IMR-90 (cell line): Measurements from ENCODE around the gene RPN2. TPM values are rescaled to one million over a fixed set of nuclear protein-coding genes. Genes with fewer than 3 reads are reported as not detected.

Experiments used
- ATAC-seq: fragments of 200-7000 bp; cut with Tn5 transposase; 2 replicates; pipeline ENCODE4 v1.9.1; 2020; ENCODE audit warnings: low read depth, mild to moderate bottlenecking, moderate library complexity
- BruUV-seq: library from RNA; stranded (reverse); fragments of 400-500 nt; replicated peaks from 2 replicates; lab custom pipeline; 2021; lab: Mats Ljungman, UMichigan
- CTCF ChIA-PET: fragments of 300-600 bp; formaldehyde crosslinking; extraction: SDS; loops from one replicate; lab custom pipeline; 2021; ENCODE audit warnings: antibody characterized with exemption; lab: Yijun Ruan, JAX
- POLR2A ChIA-PET: fragments of 300-600 bp; sonication (Branson Sonifier 250); formaldehyde crosslinking; loops from one replicate; lab custom pipeline; 2022; ENCODE audit warnings: antibody characterized with exemption; ENCODE audit not compliant: unreplicated experiment; lab: Charles Lee
- DNase-seq: peaks from one replicate; pipeline ENCODE4 v3.0.0; 2013
- H2AFZ ChIP-seq: replicated peaks from 2 replicates; pipeline ENCODE3; 2013; ENCODE audit warnings: low read length, mild to moderate bottlenecking; ENCODE audit not compliant: poor library complexity
- H2AK5ac ChIP-seq: 2 replicates; pipeline ENCODE4 v1.6.1; 2013; ENCODE audit warnings: low read depth, low read length, inconsistent platforms
- H2AK9ac ChIP-seq: replicated peaks from 2 replicates; pipeline ENCODE3; 2013; ENCODE audit warnings: mild to moderate bottlenecking, low read depth, low read length, moderate library complexity; ENCODE audit not compliant: poor library complexity
- H2BK120ac ChIP-seq: 2 replicates; pipeline ENCODE4 v1.6.1; 2013; ENCODE audit warnings: low read depth, low read length, inconsistent platforms
- H2BK15ac ChIP-seq: 3 replicates; pipeline ENCODE4 v1.6.1; 2013; ENCODE audit warnings: low read depth, low read length, inconsistent platforms
- H2BK20ac ChIP-seq: 2 replicates; pipeline ENCODE4 v1.6.1; 2013; ENCODE audit warnings: low read depth, mild to moderate bottlenecking, inconsistent platforms, low read length, moderate library complexity
- H2BK5ac ChIP-seq: 2 replicates; pipeline ENCODE4 v1.6.1; 2013; ENCODE audit warnings: mild to moderate bottlenecking, low read depth, low read length, inconsistent platforms; ENCODE audit not compliant: poor library complexity, severe bottlenecking
- H3K14ac ChIP-seq: replicated peaks from 2 replicates; pipeline ENCODE4 v1.6.1; 2013; ENCODE audit warnings: low read depth, low read length, inconsistent platforms
- H3K18ac ChIP-seq: 2 replicates; pipeline ENCODE4 v1.6.1; 2013; ENCODE audit warnings: low read depth, low read length, control low read depth
- H3K23ac ChIP-seq: 2 replicates; pipeline ENCODE4 v1.6.1; 2013; ENCODE audit warnings: low read depth, low read length, inconsistent platforms
- H3K27ac ChIP-seq: 2 replicates; pipeline ENCODE4 v1.5.1; 2013; ENCODE audit warnings: mild to moderate bottlenecking, control low read depth, low read length; ENCODE audit not compliant: insufficient read depth
- H3K27me3 ChIP-seq: 2 replicates; pipeline ENCODE4 v1.6.1; 2013; ENCODE audit warnings: low read length; ENCODE audit not compliant: control insufficient read depth, insufficient read depth
- H3K36me3 ChIP-seq: 2 replicates; pipeline ENCODE4 v1.6.1; 2013; ENCODE audit warnings: low read length, mixed read lengths; ENCODE audit not compliant: control insufficient read depth, insufficient read depth
- H3K4ac ChIP-seq: 2 replicates; pipeline ENCODE4 v1.6.1; 2013; ENCODE audit warnings: low read depth, low read length, inconsistent platforms
- H3K4me1 ChIP-seq: 2 replicates; pipeline ENCODE4 v1.6.1; 2013; ENCODE audit warnings: low read length, mixed read lengths; ENCODE audit not compliant: control insufficient read depth, insufficient read depth
- H3K4me2 ChIP-seq: 2 replicates; pipeline ENCODE4 v1.6.1; 2013; ENCODE audit warnings: low read depth, mild to moderate bottlenecking, control low read depth, low read length, moderate library complexity
- H3K4me3 ChIP-seq: 2 replicates; pipeline ENCODE4 v1.5.1; 2013; ENCODE audit warnings: low read depth, mild to moderate bottlenecking, control low read depth, low read length, moderate library complexity; ENCODE audit not compliant: insufficient read depth
- H3K56ac ChIP-seq: 2 replicates; pipeline ENCODE4 v1.6.1; 2013; ENCODE audit warnings: low read length, inconsistent platforms; ENCODE audit not compliant: insufficient read depth; ENCODE audit errors: extremely low read depth
- H3K79me1 ChIP-seq, 2 experiments: 2 replicates each; pipeline ENCODE4 v1.6.1; 2013; ENCODE audit warnings: low read length in 2 of 2, inconsistent platforms in 1 of 2, low read depth in 1 of 2
- H3K9ac ChIP-seq: 2 replicates; pipeline ENCODE4 v1.6.1; 2013; ENCODE audit warnings: low read depth, low read length, control low read depth
- H3K9me1 ChIP-seq: 2 replicates; pipeline ENCODE4 v1.6.1; 2013; ENCODE audit warnings: low read length, inconsistent platforms; ENCODE audit not compliant: insufficient read depth
- H3K9me3 ChIP-seq: 2 replicates; pipeline ENCODE4 v1.6.1; 2013; ENCODE audit warnings: low read length; ENCODE audit not compliant: control insufficient read depth, insufficient read depth
- H4K20me1 ChIP-seq: 2 replicates; pipeline ENCODE4 v1.6.1; 2013; ENCODE audit warnings: low read length, inconsistent platforms; ENCODE audit not compliant: insufficient read depth
- H4K5ac ChIP-seq: 2 replicates; pipeline ENCODE4 v1.6.1; 2013; ENCODE audit warnings: mild to moderate bottlenecking, low read depth, low read length, control low read depth
- H4K8ac ChIP-seq, 2 experiments: 2 replicates each; pipeline ENCODE4 v1.6.1; 2013; ENCODE audit warnings: low read depth in 2 of 2, low read length in 2 of 2, control low read depth in 1 of 2, inconsistent platforms in 1 of 2
- H4K91ac ChIP-seq: 2 replicates; pipeline ENCODE4 v1.6.1; 2013; ENCODE audit warnings: low read depth, low read length, inconsistent platforms; ENCODE audit not compliant: insufficient read depth
- CEBPB ChIP-seq: IDR thresholded peaks from 2 replicates; pipeline ENCODE4 v1.6.1; 2012; ENCODE audit warnings: low read depth, low read length, improper control_type of control experiment
- CHD1 ChIP-seq: IDR thresholded peaks from 2 replicates; pipeline ENCODE4 v1.6.1; 2012; ENCODE audit warnings: low read depth, low read length, improper control_type of control experiment
- FOS ChIP-seq: fragments of 150-350 bp; IDR thresholded peaks from 2 replicates; pipeline ENCODE4 v1.6.1; 2016; ENCODE audit warnings: low read depth, low read length
- MAZ ChIP-seq: IDR thresholded peaks from 2 replicates; pipeline ENCODE4 v1.6.1; 2012; ENCODE audit warnings: low read depth, mild to moderate bottlenecking, low read length, improper control_type of control experiment, moderate library complexity, borderline replicate concordance
- RCOR1 ChIP-seq: IDR thresholded peaks from 2 replicates; pipeline ENCODE4 v1.6.1; 2012; ENCODE audit warnings: mild to moderate bottlenecking, low read length, improper control_type of control experiment; ENCODE audit not compliant: insufficient replicate concordance
- SMC3 ChIP-seq: fragments of 150-350 bp; IDR thresholded peaks from 2 replicates; pipeline ENCODE4 v1.6.1; 2016; ENCODE audit warnings: low read depth, mild to moderate bottlenecking, antibody characterized with exemption, low read length, moderate library complexity
- whole genome bisulfite sequencing, 2 experiments: methylation state at CpG; one replicate each; pipeline versions ENCODE4 v1.1.5 to v1.1.7; 2013; ENCODE audit warnings: missing lambda C conversion rate in 2 of 2; ENCODE audit not compliant: insufficient read length in 1 of 2; ENCODE audit errors: extremely low coverage in 2 of 2; 5-methylcytosine and 5-hydroxymethylcytosine counted together
- dilution Hi-C: fragments of 300-500 bp; cut with HindIII; formaldehyde crosslinking; loops from one replicate; pipeline ENCODE4 v1.14.3; 2018; ENCODE audit warnings: low sequenced_read_pairs; ENCODE audit not compliant: unreplicated experiment
- in situ Hi-C: fragments of 300-500 bp; cut with MboI; formaldehyde crosslinking; loops from 3 replicates; pipeline ENCODE4 v1.14.3; 2019; ENCODE audit warnings: low sequenced_read_pairs, inconsistent platforms, mixed read lengths
- intact Hi-C: fragments of 100-400 bp; cut with micrococcal nuclease; formaldehyde crosslinking; loops from 2 replicates; pipeline ENCODE4 v1.10.0; 2022
- polyA plus RNA-seq, 3 experiments: library from polyadenylated mRNA; depleted of rRNA; stranded (reverse); fragments of >200 nt; gene quantifications; 2 replicates each; pipeline ENCODE4 v1.2.3, GENCODE V29; 2012; ENCODE audit warnings: low replicate concordance in 1 of 3
- total RNA-seq: library from RNA; depleted of rRNA; stranded (reverse); fragments of >200 nt; gene quantifications from 2 replicates; pipeline ENCODE4 v1.2.3, GENCODE V29; 2012
- TF ChIP-seq, protein P1 (sequence below): conservative IDR thresholded peaks from 2 replicates; pipeline ENCODE4 v1.5.1; 2012; ENCODE audit warnings: mild to moderate bottlenecking, low read depth, low read length, improper control_type of control experiment

RPN2 gene
- total and polyA plus RNA-seq, 2 of the 4 experiments (the other 2 are of a cell fraction), result 305 to 481 TPM

DNA sequence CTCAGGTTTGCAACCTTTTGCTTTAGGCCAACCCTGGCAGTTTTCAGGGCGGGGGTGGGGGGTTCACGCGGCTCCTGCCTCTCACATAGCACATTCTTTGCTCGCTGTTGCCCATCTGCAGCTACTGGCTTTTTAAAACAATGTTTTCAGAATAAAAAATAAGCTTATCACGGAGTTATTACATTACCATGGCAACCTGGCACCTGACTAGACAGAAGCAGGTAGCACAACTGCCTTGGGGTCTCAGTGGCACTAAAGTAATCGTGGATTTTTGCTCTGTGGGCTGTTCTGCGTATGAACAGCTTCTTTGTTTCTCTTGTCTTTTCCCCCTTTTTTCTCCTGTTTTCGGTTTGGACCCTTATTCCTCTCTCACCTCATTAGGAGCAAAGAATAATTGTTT is 101.3 kb downstream of the RPN2 start:
- dilution Hi-C loops, result no loop called here
- in situ Hi-C loops, result loop anchor here (5.0 kb wide), 1 partner anchor 102 kb away; no protein-coding TSS in a partner anchor

More for the DNA sequence above, 101.3 kb downstream of the RPN2 start:
- H4K20me1 ChIP-seq, result no peaks in the 10 kb centered on the region; the same call in 1 of the 2 replicates
- no peak overlapping the region for H4K8ac ChIP-seq
- no peak overlapping the region for H3K27ac ChIP-seq
- H2BK5ac ChIP-seq, result no peak overlapping the region
- no peak overlapping the region for H4K5ac ChIP-seq
- H3K9me3 ChIP-seq, result no peaks in the 10 kb centered on the region
- no peak overlapping the region for H3K56ac ChIP-seq
- WGBS, 2 experiments, result 60% methylated on average over 2 of the region's 8 CpGs; no CpG with 5 or more reads in 1 of the 2 experiments
- no peak for DNase-seq
- H2AFZ ChIP-seq, result no peak overlapping the region
- no peak overlapping the region for H3K23ac ChIP-seq
- no peak overlapping the region for H4K91ac ChIP-seq
- H3K9me1 ChIP-seq, result no peaks in the 10 kb centered on the region
- H2BK15ac ChIP-seq, result no peak overlapping the region
- no peaks in the 10 kb centered on the region for H3K36me3 ChIP-seq
- H3K9ac ChIP-seq, result no peak overlapping the region
- no peak overlapping the region for H3K4ac ChIP-seq
- no peak overlapping the region for H3K4me3 ChIP-seq
- BruUV-seq, result no TSS peak
- no peak overlapping the region for H2BK120ac ChIP-seq
- H2AK5ac ChIP-seq, result no peak overlapping the region
- intact Hi-C loops, result no loop called here
- CTCF ChIA-PET, result interaction anchor here (1.3 kb wide), 1 partner anchor 10 kb away, joined by 3 read pairs; no protein-coding TSS in a partner anchor
- H3K4me2 ChIP-seq, result no peak overlapping the region
- ATAC-seq, result no peak
- no peaks in the 10 kb centered on the region for H3K27me3 ChIP-seq
- H3K79me1 ChIP-seq, result no peaks in the 10 kb centered on the region
- POLR2A ChIA-PET, result no interaction called here
- H2AK9ac ChIP-seq, result no peak overlapping the region
- peaks cover 7% of the 10 kb centered on the region for H3K4me1 ChIP-seq
- H2BK20ac ChIP-seq, result no peak overlapping the region
- H3K14ac ChIP-seq, result no peak overlapping the region
- TF ChIP-seq FOS (no peak), CEBPB (no peak), MAZ (no peak), SMC3 (no peak), RCOR1 (no peak), CHD1 (no peak)
- TF ChIP-seq, protein P1, sequence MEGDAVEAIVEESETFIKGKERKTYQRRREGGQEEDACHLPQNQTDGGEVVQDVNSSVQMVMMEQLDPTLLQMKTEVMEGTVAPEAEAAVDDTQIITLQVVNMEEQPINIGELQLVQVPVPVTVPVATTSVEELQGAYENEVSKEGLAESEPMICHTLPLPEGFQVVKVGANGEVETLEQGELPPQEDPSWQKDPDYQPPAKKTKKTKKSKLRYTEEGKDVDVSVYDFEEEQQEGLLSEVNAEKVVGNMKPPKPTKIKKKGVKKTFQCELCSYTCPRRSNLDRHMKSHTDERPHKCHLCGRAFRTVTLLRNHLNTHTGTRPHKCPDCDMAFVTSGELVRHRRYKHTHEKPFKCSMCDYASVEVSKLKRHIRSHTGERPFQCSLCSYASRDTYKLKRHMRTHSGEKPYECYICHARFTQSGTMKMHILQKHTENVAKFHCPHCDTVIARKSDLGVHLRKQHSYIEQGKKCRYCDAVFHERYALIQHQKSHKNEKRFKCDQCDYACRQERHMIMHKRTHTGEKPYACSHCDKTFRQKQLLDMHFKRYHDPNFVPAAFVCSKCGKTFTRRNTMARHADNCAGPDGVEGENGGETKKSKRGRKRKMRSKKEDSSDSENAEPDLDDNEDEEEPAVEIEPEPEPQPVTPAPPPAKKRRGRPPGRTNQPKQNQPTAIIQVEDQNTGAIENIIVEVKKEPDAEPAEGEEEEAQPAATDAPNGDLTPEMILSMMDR, result no peak
- H3K18ac ChIP-seq, result no peak overlapping the region
